Measurements from ENCODE around the gene PDLIM1. TPM values are rescaled to one million over a fixed set of nuclear protein-coding genes. Genes with fewer than 3 reads are reported as not detected.

PDLIM1 gene
- total and polyA plus RNA-seq, 9 donors, result 13.9 to 138 (median 35.3) TPM

DNA sequence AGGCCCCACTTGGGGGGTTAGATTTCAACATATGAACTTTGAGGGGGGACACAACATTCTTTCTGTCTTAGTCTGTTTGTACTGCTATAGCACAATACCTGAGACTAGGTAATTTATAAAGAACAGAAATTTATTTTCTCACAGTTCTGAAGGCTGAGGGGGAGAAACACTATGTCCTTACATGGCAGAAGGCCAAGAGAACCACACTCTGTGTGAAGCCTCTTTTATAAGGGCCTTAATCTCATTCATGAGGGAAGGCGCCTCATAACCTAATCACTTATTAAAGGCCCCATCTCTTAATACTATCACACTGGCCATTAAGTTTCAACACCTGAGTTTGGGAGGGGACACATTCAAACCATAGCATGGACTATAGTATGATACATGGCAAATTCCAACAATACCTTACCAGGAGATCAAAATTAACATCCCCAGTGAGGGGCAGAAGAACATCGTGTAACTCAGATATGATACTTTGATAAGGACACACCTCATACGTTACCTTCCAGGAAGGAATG lies 9.3 kb upstream of the PDLIM1 start:
- WGBS, 3 donors, result 82 to 86% (median 86%) methylated on average over 3 of the region's 3 CpGs
- intact Hi-C loops (cut with DNase I), result no loop called here
- Histone ChIP-seq H3K27ac (no peak overlapping the region), H3K4me1 (ENCODE audit: insufficient read depth) (no peaks in the 10 kb centered on the region), H3K27me3 (no peaks in the 10 kb centered on the region), H3K4me3 (no peak overlapping the region), H3K36me3 (no peaks in the 10 kb centered on the region), H3K9me3 (no peaks in the 10 kb centered on the region)
- DNase-seq, result no peak
- TF ChIP-seq, protein P1, sequence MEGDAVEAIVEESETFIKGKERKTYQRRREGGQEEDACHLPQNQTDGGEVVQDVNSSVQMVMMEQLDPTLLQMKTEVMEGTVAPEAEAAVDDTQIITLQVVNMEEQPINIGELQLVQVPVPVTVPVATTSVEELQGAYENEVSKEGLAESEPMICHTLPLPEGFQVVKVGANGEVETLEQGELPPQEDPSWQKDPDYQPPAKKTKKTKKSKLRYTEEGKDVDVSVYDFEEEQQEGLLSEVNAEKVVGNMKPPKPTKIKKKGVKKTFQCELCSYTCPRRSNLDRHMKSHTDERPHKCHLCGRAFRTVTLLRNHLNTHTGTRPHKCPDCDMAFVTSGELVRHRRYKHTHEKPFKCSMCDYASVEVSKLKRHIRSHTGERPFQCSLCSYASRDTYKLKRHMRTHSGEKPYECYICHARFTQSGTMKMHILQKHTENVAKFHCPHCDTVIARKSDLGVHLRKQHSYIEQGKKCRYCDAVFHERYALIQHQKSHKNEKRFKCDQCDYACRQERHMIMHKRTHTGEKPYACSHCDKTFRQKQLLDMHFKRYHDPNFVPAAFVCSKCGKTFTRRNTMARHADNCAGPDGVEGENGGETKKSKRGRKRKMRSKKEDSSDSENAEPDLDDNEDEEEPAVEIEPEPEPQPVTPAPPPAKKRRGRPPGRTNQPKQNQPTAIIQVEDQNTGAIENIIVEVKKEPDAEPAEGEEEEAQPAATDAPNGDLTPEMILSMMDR (IDR thresholded peaks at IDR 0.05), result no peak
- TF ChIP-seq POLR2A (IDR thresholded peaks at IDR 0.05) (no peak), EP300 (IDR thresholded peaks at IDR 0.05) (no peak)

GRCh38 chr10:95297402-95297801 lies 6.6 kb upstream of the PDLIM1 start:
- no peak overlapping the region for H3K4me3 ChIP-seq
- WGBS, 3 donors, result 82 to 85% (median 84%) methylated on average over 3 of the region's 3 CpGs

DNA sequence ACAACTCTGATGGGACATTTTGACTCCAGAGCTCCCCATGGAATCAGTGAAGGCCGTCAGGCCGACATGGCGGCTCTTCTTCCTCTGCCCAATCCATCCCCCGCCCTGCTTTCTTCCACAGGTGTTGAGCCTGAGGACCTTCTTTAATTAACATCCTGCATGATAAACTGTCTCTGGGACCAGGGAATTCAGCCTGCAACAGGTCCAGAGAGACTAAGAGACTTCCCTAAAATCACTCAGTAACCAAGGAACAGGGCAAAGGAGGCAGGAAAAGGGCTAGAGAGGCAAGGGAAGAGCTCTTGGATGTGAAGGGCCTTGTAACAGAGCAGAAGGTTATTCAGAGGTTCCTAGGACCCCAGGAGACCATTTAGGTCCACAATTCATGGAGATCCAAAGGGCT lies 6.0 kb upstream of the PDLIM1 start:
- no peaks in the 10 kb centered on the region for H3K9me3 ChIP-seq
- TF ChIP-seq EP300 (IDR thresholded peaks at IDR 0.05) (no peak), POLR2A (IDR thresholded peaks at IDR 0.05) (no peak)
- TF ChIP-seq, protein P1 (IDR thresholded peaks at IDR 0.05), result no peak
- no peaks in the 10 kb centered on the region for H3K27me3 ChIP-seq
- no peaks in the 10 kb centered on the region for H3K36me3 ChIP-seq
- no peak overlapping the region for H3K4me3 ChIP-seq
- 95 to 98% (median 96%) methylated on average over 4 of the region's 4 CpGs for WGBS, 3 donors
- intact Hi-C loops (cut with DNase I), result no loop called here
- no peaks in the 10 kb centered on the region for H3K4me1 ChIP-seq (ENCODE audit: insufficient read depth)
- DNase-seq, result no peak
- no peak overlapping the region for H3K27ac ChIP-seq

More at GRCh38 chr10:95297402-95297801, 6.6 kb upstream of the PDLIM1 start:
- intact Hi-C loops (cut with DNase I), result no loop called here
- no peak overlapping the region for H3K27ac ChIP-seq
- no peaks in the 10 kb centered on the region for H3K9me3 ChIP-seq
- no peaks in the 10 kb centered on the region for H3K27me3 ChIP-seq
- no peaks in the 10 kb centered on the region for H3K36me3 ChIP-seq
- no peak for DNase-seq
- no peaks in the 10 kb centered on the region for H3K4me1 ChIP-seq (ENCODE audit: insufficient read depth)
- no peak for TF ChIP-seq POLR2A (IDR thresholded peaks at IDR 0.05)
- TF ChIP-seq, protein P1 (IDR thresholded peaks at IDR 0.05), result no peak
- TF ChIP-seq EP300 (IDR thresholded peaks at IDR 0.05), result no peak

DNA sequence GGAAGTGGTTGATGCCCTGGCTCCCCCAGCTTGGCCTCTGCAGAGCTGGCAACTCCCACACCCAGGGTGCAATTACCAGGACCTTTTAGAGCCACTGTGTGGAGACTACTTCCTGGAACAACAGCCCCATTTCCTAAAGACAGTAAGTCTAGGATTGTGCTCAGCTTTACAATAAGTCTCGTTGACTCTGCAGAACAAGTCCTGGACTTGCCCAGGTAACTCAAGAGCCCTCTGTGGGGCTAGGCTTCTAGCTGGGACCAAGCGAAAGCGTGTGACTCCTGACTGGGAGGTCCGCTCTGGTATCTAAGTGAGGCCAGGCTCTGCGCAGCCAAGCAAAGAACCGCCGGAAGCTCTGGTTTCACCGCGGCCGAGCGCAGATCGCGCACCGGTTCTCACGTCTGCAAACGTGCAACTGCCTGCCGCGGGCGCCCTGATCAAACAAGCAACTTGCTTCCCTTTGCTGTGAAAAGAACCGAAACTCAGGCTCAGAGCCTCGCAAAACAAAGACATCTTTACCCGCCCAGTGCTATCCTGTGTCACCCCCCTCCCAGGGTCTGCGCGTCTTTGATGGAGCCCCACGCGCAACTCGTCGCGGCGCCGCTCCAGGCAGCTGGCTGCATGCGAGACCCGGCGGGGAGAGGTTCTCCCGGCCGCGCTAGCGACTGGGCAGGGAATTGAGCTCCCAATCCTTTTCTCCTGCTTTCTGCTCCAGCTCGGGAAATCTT lies 4.4 kb upstream of the PDLIM1 start:
- DNase-seq, result peak in 1 of 5 donors; percentile 27
- no peak overlapping the region for H3K27ac ChIP-seq
- intact Hi-C loops (cut with DNase I), result no loop called here
- H3K4me3 ChIP-seq, result peak overlapping the region; percentile 27
- no peaks in the 10 kb centered on the region for H3K27me3 ChIP-seq
- no peaks in the 10 kb centered on the region for H3K36me3 ChIP-seq
- TF ChIP-seq, protein P1 (IDR thresholded peaks at IDR 0.05), result no peak
- H3K9me3 ChIP-seq, result no peaks in the 10 kb centered on the region
- WGBS, 3 donors, result 1 to 4% (median 2%) methylated on average over 39 of the region's 39 CpGs
- H3K4me1 ChIP-seq (ENCODE audit: insufficient read depth), result no peaks in the 10 kb centered on the region

Measured in ovary (tissue), 9 donors.